Lung (tissue), 12 donors: ENCODE data around the gene ITFG1. TPM values are rescaled to one million over a fixed set of nuclear protein-coding genes. Genes with fewer than 3 reads are reported as not detected.

ENCODE experiments used
- ATAC-seq: fragments of 200-7000 bp; cut with Tn5 transposase; one replicate; pipeline ENCODE4 v1.9.1; 2020; ENCODE audit warnings: moderate number of reproducible peaks; ENCODE audit not compliant: insufficient read depth, low FRiP score
- DNase-seq, 3 donors: peaks; one replicate each; pipeline ENCODE4 v3.0.0-alpha.2; 2013 to 2017
- H3K27ac ChIP-seq, 2 donors: one replicate each; pipeline ENCODE4 v1.5.1; 2013; ENCODE audit warnings: mild to moderate bottlenecking in 2 of 2, moderate library complexity in 2 of 2, control low read depth in 1 of 2, inconsistent platforms in 1 of 2, low read depth in 1 of 2, low read length in 1 of 2
- H3K27me3 ChIP-seq, 3 donors: one replicate each; pipeline ENCODE4 v1.5.1; 2013; ENCODE audit warnings: low read length in 2 of 3; ENCODE audit not compliant: control insufficient read depth in 3 of 3, insufficient read depth in 3 of 3
- H3K36me3 ChIP-seq, 4 donors: one replicate each; pipeline ENCODE4 v1.5.1; 2013; ENCODE audit warnings: low read length in 4 of 4, mild to moderate bottlenecking in 1 of 4, moderate library complexity in 1 of 4; ENCODE audit not compliant: control insufficient read depth in 4 of 4, insufficient read depth in 4 of 4
- H3K4me1 ChIP-seq, 5 donors: one replicate each; pipeline ENCODE4 v1.5.1; 2013; ENCODE audit warnings: low read length in 5 of 5, mild to moderate bottlenecking in 2 of 5, moderate library complexity in 1 of 5; ENCODE audit not compliant: control insufficient read depth in 5 of 5, insufficient read depth in 5 of 5
- H3K4me3 ChIP-seq: one replicate; pipeline ENCODE4 v1.5.1; 2013; ENCODE audit warnings: mild to moderate bottlenecking, control low read depth, moderate library complexity
- H3K9ac ChIP-seq, 2 donors: one replicate each; pipeline ENCODE4 v1.5.1; 2013; ENCODE audit warnings: low read length in 2 of 2, control low read depth in 1 of 2; ENCODE audit not compliant: insufficient read depth in 1 of 2
- H3K9me3 ChIP-seq, 4 donors: one replicate each; pipeline ENCODE4 v1.5.1; 2013; ENCODE audit warnings: low read length in 3 of 4, mild to moderate bottlenecking in 1 of 4, moderate library complexity in 1 of 4; ENCODE audit not compliant: control insufficient read depth in 4 of 4, insufficient read depth in 3 of 4
- CTCF ChIP-seq: IDR thresholded peaks from 2 replicates; pipeline ENCODE4 v1.5.1; 2012; ENCODE audit warnings: mild to moderate bottlenecking; ENCODE audit errors: control extremely low read depth, extremely low read depth
- WGBS, 2 donors: extraction: QIAGEN DNeasy Blood & Tissue Kit; methylation state at CpG; one replicate each; pipeline ENCODE4 v1.1.7; 2013; 5-methylcytosine and 5-hydroxymethylcytosine counted together
- polyA plus RNA-seq, 2 donors: library from polyadenylated mRNA; stranded (reverse); fragments of 200-250 nt; gene quantifications; one replicate each; pipeline ENCODE4 v1.2.1, GENCODE V29; 2013
- total RNA-seq, 2 donors: library from RNA; depleted of rRNA in 1 of 2; stranded (reverse); fragments of >200 nt in 1 of 2; gene quantifications; one replicate each; pipeline ENCODE4 v1.2.1, GENCODE V29; 2014 to 2021
- donor health status: control.
- donor health status: control.
- donor health status: Bipolar disorder and iron deficiency.
- donor health status: healthy.
- donor health status: DM: yes; HTN: yes; CAD: no.

Gene ITFG1
- total and polyA plus RNA-seq, 4 donors = 13.0 to 79.4 (median 40.2) TPM

- Histone ChIP-seq H3K4me3 (no peak overlapping the region), H3K27ac (no peak overlapping the region), H3K4me1 (peaks cover 0 to 19% (median 0%) of the 10 kb centered on the region in 5 donors), H3K27me3 (no peaks in the 10 kb centered on the region), H3K9me3 (no peaks in the 10 kb centered on the region), H3K36me3 (peaks cover 0 to 4% (median 2%) of the 10 kb centered on the region in 4 donors), H3K9ac (no peak overlapping the region)
- no peak for DNase-seq
- no peak for ATAC-seq
- WGBS, 2 donors = 74 to 96% methylated on average over 2 of the region's 2 CpGs
- no peak for TF ChIP-seq CTCF
These were observed 22.8 kb upstream of the ITFG1 start for GRCh38 chr16:47483616-47484015.

- H3K9ac ChIP-seq = no peak overlapping the region
- ATAC-seq (no peak), DNase-seq (no peak)
- no peak for TF ChIP-seq CTCF
- no peaks in the 10 kb centered on the region for H3K9me3 ChIP-seq
- peaks cover 0 to 25% (median 0%) of the 10 kb centered on the region in 5 donors for H3K4me1 ChIP-seq
- peaks cover 0 to 1% (median 0%) of the 10 kb centered on the region in 4 donors for H3K36me3 ChIP-seq
- WGBS, 2 donors = 75 to 83% methylated on average over 6 of the region's 6 CpGs
- no peak overlapping the region for H3K27ac ChIP-seq
- no peaks in the 10 kb centered on the region for H3K27me3 ChIP-seq
- no peak overlapping the region for H3K4me3 ChIP-seq
These were observed 21.0 kb upstream of the ITFG1 start for GRCh38 chr16:47481698-47482374.

- Histone ChIP-seq H3K9me3 (no peaks in the 10 kb centered on the region), H3K36me3 (peaks cover 0 to 2% (median 0%) of the 10 kb centered on the region in 4 donors), H3K4me1 (peaks cover 0 to 32% (median 0%) of the 10 kb centered on the region in 5 donors), H3K27me3 (no peaks in the 10 kb centered on the region), H3K4me3 (no peak overlapping the region), H3K9ac (no peak overlapping the region), H3K27ac (no peak overlapping the region)
- no peak for DNase-seq
- ATAC-seq = no peak
- WGBS, 2 donors = 97 to 99% methylated on average over 3 of the region's 3 CpGs
- TF ChIP-seq CTCF = no peak
These were observed 19.5 kb upstream of the ITFG1 start for GRCh38 chr16:47480410-47480809.
